Measurements from ENCODE around the gene PCP2. TPM values are rescaled to one million over a fixed set of nuclear protein-coding genes. Genes with fewer than 3 reads are reported as not detected.

The PCP2 gene
- total RNA-seq, 4 donors from 2014 or later = 0.53 to 0.57 TPM; not detected in 2

- WGBS, 2 donors = 91 to 95% methylated on average over 9 to 11 of the region's 13 CpGs
- H3K36me3 ChIP-seq = peaks cover 0 to 29% (median 0%) of the 10 kb centered on the region in 3 donors
Measured at GRCh38 chr19:7639863-7640348, 6.4 kb upstream of the PCP2 start.

GRCh38 chr19:7638802-7639465 lies 5.4 kb upstream of the PCP2 start:
- Histone ChIP-seq H3K27ac (no peak overlapping the region), H3K4me1 (peaks cover 0 to 37% (median 0%) of the 10 kb centered on the region in 3 donors), H3K9me3 (no peaks in the 10 kb centered on the region), H3K27me3 (peaks cover 0 to 52% (median 0%) of the 10 kb centered on the region in 4 donors), H3K4me3 (no peak overlapping the region), H3K36me3 (peaks cover 0 to 21% (median 0%) of the 10 kb centered on the region in 3 donors)
- intact Hi-C loops (cut with DNase I) = no loop called here
- TF ChIP-seq CTCF (IDR thresholded peaks at IDR 0.05) = no peak
- TF ChIP-seq POLR2A (IDR thresholded peaks at IDR 0.05) = no peak
- DNase-seq = no peak
- 68 to 86% methylated on average over 6 to 9 of the region's 12 CpGs for WGBS, 2 donors

More at GRCh38 chr19:7639863-7640348, 6.4 kb upstream of the PCP2 start:
- no peak for DNase-seq
- Histone ChIP-seq H3K27me3 (peaks cover 0 to 60% (median 0%) of the 10 kb centered on the region in 4 donors), H3K4me1 (peaks cover 0 to 37% (median 0%) of the 10 kb centered on the region in 3 donors), H3K9me3 (no peaks in the 10 kb centered on the region), H3K27ac (no peak overlapping the region), H3K4me3 (no peak overlapping the region)
- intact Hi-C loops (cut with DNase I) = no loop called here
- TF ChIP-seq POLR2A (IDR thresholded peaks at IDR 0.05) = no peak
- no peak for TF ChIP-seq CTCF (IDR thresholded peaks at IDR 0.05)

- TF ChIP-seq CTCF (IDR thresholded peaks at IDR 0.05) = no peak
- no peak for DNase-seq
- 52 to 93% methylated on average over 5 to 14 of the region's 30 CpGs for whole genome bisulfite sequencing, 2 donors
- intact Hi-C loops (cut with DNase I) = no loop called here
- H3K9me3 ChIP-seq = no peaks in the 10 kb centered on the region
- peak overlapping the region; percentile 73 to 87 (median 82) for H3K4me3 ChIP-seq
- H3K36me3 ChIP-seq = peaks cover 0 to 22% (median 1%) of the 10 kb centered on the region in 3 donors
- H3K27me3 ChIP-seq = peaks cover 0 to 42% (median 0%) of the 10 kb centered on the region in 4 donors
- H3K4me1 ChIP-seq = peaks cover 0 to 37% (median 0%) of the 10 kb centered on the region in 3 donors
- peak overlapping the region; percentile 87 to 93 (median 90) for H3K27ac ChIP-seq
Measured at GRCh38 chr19:7637374-7638256, 4.1 kb upstream of the PCP2 start.

- peaks cover 0 to 38% (median 0%) of the 10 kb centered on the region in 3 donors for H3K4me1 ChIP-seq
- H3K9me3 ChIP-seq = no peaks in the 10 kb centered on the region
- 13% methylated on average over 17 of the region's 61 CpGs; no CpG with 5 or more reads in 1 of the 2 donors for WGBS, 2 donors
- H3K27me3 ChIP-seq = peaks cover 0 to 42% (median 0%) of the 10 kb centered on the region in 4 donors
- TF ChIP-seq CTCF (IDR thresholded peaks at IDR 0.05) (peak in 4 of 6 experiments; percentile 14 to 46 (median 39)), POLR2A (IDR thresholded peaks at IDR 0.05) (peak in 1 of 4 donors; percentile 77)
- peaks cover 0 to 22% (median 8%) of the 10 kb centered on the region in 3 donors for H3K36me3 ChIP-seq
- H3K27ac ChIP-seq = peak within 1 kb of the TSS; percentile 87 to 93 (median 90)
- intact Hi-C loops (cut with DNase I) = no loop called here
- peak; percentile 40 for DNase-seq
- H3K4me3 ChIP-seq = peak within 1 kb of the TSS; percentile 73 to 87 (median 82)
Measured at GRCh38 chr19:7636691-7637373, 3.3 kb upstream of the PCP2 start, which contains the start of gene STXBP2. Gene STXBP2, plus strand, starts transcription at chr19:7637110. Its CDS starts 40 bp downstream, at chr19:7637150.

Measured in esophagus squamous epithelium (tissue), 5 donors.